ENCODE measurements around the gene NUP93.

Gene NUP93

GRCh38 chr16:56880176-56880575, 150.2 kb downstream of the NUP93 start:
- H3K36me3 ChIP-seq (ENCODE audit: insufficient read depth, low read length): no peaks in the 10 kb centered on the region
- no peaks in the 10 kb centered on the region for H3K27me3 ChIP-seq (ENCODE audit: insufficient read depth, low read length, poor library complexity, severe bottlenecking)
- no peak overlapping the region for H2AFZ ChIP-seq (ENCODE audit: low read length)
- no peaks in the 10 kb centered on the region for H3K9me2 ChIP-seq (replicated peaks; ENCODE audit: low read depth, low read length)
- no peaks in the 10 kb centered on the region for H3K4me1 ChIP-seq (ENCODE audit: insufficient read depth, low read length, poor library complexity, severe bottlenecking)
- H3K9me3 ChIP-seq (ENCODE audit: insufficient read depth, low read depth, low read length): no peaks in the 10 kb centered on the region
- no peaks in the 10 kb centered on the region for H3K79me2 ChIP-seq (ENCODE audit: insufficient read depth, low read length)
- H3K4me2 ChIP-seq (ENCODE audit: low read depth, low read length, poor library complexity, severe bottlenecking): no peak overlapping the region
- H3F3A ChIP-seq (ENCODE audit: low read depth): no peaks in the 10 kb centered on the region
- H3K9ac ChIP-seq (ENCODE audit: low read depth, low read length, poor library complexity, severe bottlenecking): no peak overlapping the region
- no peak overlapping the region for H3K4me3 ChIP-seq (ENCODE audit: low read length, poor library complexity, severe bottlenecking)
- H4K20me1 ChIP-seq (ENCODE audit: insufficient read depth, low read length, poor library complexity, severe bottlenecking): no peaks in the 10 kb centered on the region
- no peak for TF ChIP-seq CTCF (conservative IDR thresholded peaks at IDR 0.05; ENCODE audit: low read length)
- no peak for TF ChIP-seq EZH2phosphoT487 (IDR thresholded peaks at IDR 0.05; ENCODE audit: borderline replicate concordance)

- H3K9me2 ChIP-seq (replicated peaks; ENCODE audit: low read depth, low read length): no peaks in the 10 kb centered on the region
- no peak overlapping the region for H2AFZ ChIP-seq (ENCODE audit: low read length)
- no peaks in the 10 kb centered on the region for H3K9me3 ChIP-seq (ENCODE audit: insufficient read depth, low read depth, low read length)
- H3K9ac ChIP-seq (ENCODE audit: low read depth, low read length, poor library complexity, severe bottlenecking): no peak overlapping the region
- H3K27me3 ChIP-seq (ENCODE audit: insufficient read depth, low read length, poor library complexity, severe bottlenecking): no peaks in the 10 kb centered on the region
- H4K20me1 ChIP-seq (ENCODE audit: insufficient read depth, low read length, poor library complexity, severe bottlenecking): no peaks in the 10 kb centered on the region
- no peak for TF ChIP-seq CTCF (conservative IDR thresholded peaks at IDR 0.05; ENCODE audit: low read length)
- TF ChIP-seq EZH2phosphoT487 (IDR thresholded peaks at IDR 0.05; ENCODE audit: borderline replicate concordance): no peak
- no peaks in the 10 kb centered on the region for H3K79me2 ChIP-seq (ENCODE audit: insufficient read depth, low read length)
- H3K4me2 ChIP-seq (ENCODE audit: low read depth, low read length, poor library complexity, severe bottlenecking): no peak overlapping the region
- H3K36me3 ChIP-seq (ENCODE audit: insufficient read depth, low read length): no peaks in the 10 kb centered on the region
- H3F3A ChIP-seq (ENCODE audit: low read depth): no peaks in the 10 kb centered on the region
- H3K4me3 ChIP-seq (ENCODE audit: low read length, poor library complexity, severe bottlenecking): no peak overlapping the region
- H3K4me1 ChIP-seq (ENCODE audit: insufficient read depth, low read length, poor library complexity, severe bottlenecking): no peaks in the 10 kb centered on the region
Measured at GRCh38 chr16:56880685-56881084, 150.8 kb downstream of the NUP93 start.

- H3K9ac ChIP-seq (ENCODE audit: low read depth, low read length, poor library complexity, severe bottlenecking): no peak overlapping the region
- H3K9me2 ChIP-seq (replicated peaks; ENCODE audit: low read depth, low read length): no peaks in the 10 kb centered on the region
- H2AFZ ChIP-seq (ENCODE audit: low read length): no peak overlapping the region
- TF ChIP-seq EZH2phosphoT487 (IDR thresholded peaks at IDR 0.05; ENCODE audit: borderline replicate concordance) (no peak), CTCF (conservative IDR thresholded peaks at IDR 0.05; ENCODE audit: low read length) (no peak)
- H3K27me3 ChIP-seq (ENCODE audit: insufficient read depth, low read length, poor library complexity, severe bottlenecking): no peaks in the 10 kb centered on the region
- H3F3A ChIP-seq (ENCODE audit: low read depth): no peaks in the 10 kb centered on the region
- H4K20me1 ChIP-seq (ENCODE audit: insufficient read depth, low read length, poor library complexity, severe bottlenecking): no peaks in the 10 kb centered on the region
- H3K36me3 ChIP-seq (ENCODE audit: insufficient read depth, low read length): no peaks in the 10 kb centered on the region
- H3K79me2 ChIP-seq (ENCODE audit: insufficient read depth, low read length): no peaks in the 10 kb centered on the region
- no peak overlapping the region for H3K4me3 ChIP-seq (ENCODE audit: low read length, poor library complexity, severe bottlenecking)
- no peak overlapping the region for H3K4me2 ChIP-seq (ENCODE audit: low read depth, low read length, poor library complexity, severe bottlenecking)
- no peaks in the 10 kb centered on the region for H3K4me1 ChIP-seq (ENCODE audit: insufficient read depth, low read length, poor library complexity, severe bottlenecking)
- no peaks in the 10 kb centered on the region for H3K9me3 ChIP-seq (ENCODE audit: insufficient read depth, low read depth, low read length)
Measured at GRCh38 chr16:56882077-56882800, 152.3 kb downstream of the NUP93 start.

All from Loucy (cell line).